Measurements from ENCODE around the gene C2orf76. TPM values are rescaled to one million over a fixed set of nuclear protein-coding genes. Genes with fewer than 3 reads are reported as not detected.
"Not testable (repeated sequence)": the region's sequence is repeated elsewhere in the genome, so short reads cannot be mapped to it uniquely, and the experiment has no call there.

C2orf76 gene
- total and polyA plus RNA-seq, 7 donors, result 4.1 to 9.3 (median 7.1) TPM

DNA sequence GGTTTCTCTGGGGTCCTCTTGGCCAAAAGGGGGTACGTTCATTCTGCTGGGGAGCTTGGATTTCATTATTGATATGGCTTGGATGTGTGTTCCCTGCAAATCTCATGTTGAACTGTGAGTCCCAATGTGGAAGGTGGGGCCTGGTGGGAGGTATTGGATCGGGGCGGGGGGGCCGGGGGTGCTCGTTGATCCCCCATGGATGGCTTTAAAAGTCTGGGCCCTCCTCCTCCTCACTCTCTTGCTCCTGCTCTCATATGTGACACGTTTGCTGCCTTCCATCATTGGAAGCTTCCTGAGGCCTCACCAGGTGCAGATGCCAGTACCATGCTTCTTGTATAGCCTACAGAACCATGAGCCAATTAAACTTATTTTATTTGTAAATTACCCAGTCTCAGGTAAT is 11.9 kb upstream of the C2orf76 start:
- Histone ChIP-seq H3K27me3 (ENCODE audit: insufficient read depth in 3 of 3, low read length in 2 of 3) (no peaks in the 10 kb centered on the region), H3K9me3 (peaks cover 4% of the 10 kb centered on the region), H3K4me3 (no peak overlapping the region), H3K4me1 (no peaks in the 10 kb centered on the region), H3K27ac (no peak overlapping the region), H3K36me3 (ENCODE audit: insufficient read depth in 1 of 2, low read depth in 1 of 2) (peaks cover 0 to 12% of the 10 kb centered on the region in 2 donors)
- WGBS, 3 donors, result 73 to 89% (median 80%) methylated on average over 6 of the region's 6 CpGs
- ATAC-seq (no peak), DNase-seq (no peak)
- TF ChIP-seq, protein P1, sequence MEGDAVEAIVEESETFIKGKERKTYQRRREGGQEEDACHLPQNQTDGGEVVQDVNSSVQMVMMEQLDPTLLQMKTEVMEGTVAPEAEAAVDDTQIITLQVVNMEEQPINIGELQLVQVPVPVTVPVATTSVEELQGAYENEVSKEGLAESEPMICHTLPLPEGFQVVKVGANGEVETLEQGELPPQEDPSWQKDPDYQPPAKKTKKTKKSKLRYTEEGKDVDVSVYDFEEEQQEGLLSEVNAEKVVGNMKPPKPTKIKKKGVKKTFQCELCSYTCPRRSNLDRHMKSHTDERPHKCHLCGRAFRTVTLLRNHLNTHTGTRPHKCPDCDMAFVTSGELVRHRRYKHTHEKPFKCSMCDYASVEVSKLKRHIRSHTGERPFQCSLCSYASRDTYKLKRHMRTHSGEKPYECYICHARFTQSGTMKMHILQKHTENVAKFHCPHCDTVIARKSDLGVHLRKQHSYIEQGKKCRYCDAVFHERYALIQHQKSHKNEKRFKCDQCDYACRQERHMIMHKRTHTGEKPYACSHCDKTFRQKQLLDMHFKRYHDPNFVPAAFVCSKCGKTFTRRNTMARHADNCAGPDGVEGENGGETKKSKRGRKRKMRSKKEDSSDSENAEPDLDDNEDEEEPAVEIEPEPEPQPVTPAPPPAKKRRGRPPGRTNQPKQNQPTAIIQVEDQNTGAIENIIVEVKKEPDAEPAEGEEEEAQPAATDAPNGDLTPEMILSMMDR (IDR thresholded peaks at IDR 0.05), result no peak
- intact Hi-C loops (cut with DNase I), result no loop called here

DNA sequence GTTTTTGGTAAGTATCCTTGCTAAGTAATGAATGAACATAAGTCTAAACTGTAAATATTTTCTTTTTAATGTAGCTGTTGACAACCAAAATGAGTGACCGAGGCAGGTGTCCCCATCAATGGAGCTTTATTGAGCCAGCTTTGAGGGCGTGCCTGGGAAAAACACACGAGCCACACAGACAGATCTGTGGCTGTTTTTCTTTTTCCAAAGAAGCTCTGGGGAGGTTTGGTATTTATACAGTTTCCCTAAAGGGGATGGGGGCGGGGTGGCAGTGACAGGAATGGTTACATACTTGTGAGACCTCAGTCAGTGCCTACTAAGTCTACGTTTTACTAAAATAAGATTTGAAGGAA is 11.3 kb upstream of the C2orf76 start:
- no peak overlapping the region for H3K4me3 ChIP-seq
- peaks cover 4% of the 10 kb centered on the region for H3K9me3 ChIP-seq
- TF ChIP-seq, protein P1 (IDR thresholded peaks at IDR 0.05), result no peak
- H3K27ac ChIP-seq, result no peak overlapping the region
- intact Hi-C loops (cut with DNase I), result no loop called here
- no peaks in the 10 kb centered on the region for H3K27me3 ChIP-seq (ENCODE audit: insufficient read depth in 3 of 3, low read length in 2 of 3)
- 25 to 35% (median 31%) methylated on average over 5 of the region's 5 CpGs for WGBS, 3 donors
- DNase-seq (no peak), ATAC-seq (no peak)
- no peaks in the 10 kb centered on the region for H3K4me1 ChIP-seq
- peaks cover under 1 to 18% of the 10 kb centered on the region in 2 donors for H3K36me3 ChIP-seq (ENCODE audit: insufficient read depth in 1 of 2, low read depth in 1 of 2)

DNA sequence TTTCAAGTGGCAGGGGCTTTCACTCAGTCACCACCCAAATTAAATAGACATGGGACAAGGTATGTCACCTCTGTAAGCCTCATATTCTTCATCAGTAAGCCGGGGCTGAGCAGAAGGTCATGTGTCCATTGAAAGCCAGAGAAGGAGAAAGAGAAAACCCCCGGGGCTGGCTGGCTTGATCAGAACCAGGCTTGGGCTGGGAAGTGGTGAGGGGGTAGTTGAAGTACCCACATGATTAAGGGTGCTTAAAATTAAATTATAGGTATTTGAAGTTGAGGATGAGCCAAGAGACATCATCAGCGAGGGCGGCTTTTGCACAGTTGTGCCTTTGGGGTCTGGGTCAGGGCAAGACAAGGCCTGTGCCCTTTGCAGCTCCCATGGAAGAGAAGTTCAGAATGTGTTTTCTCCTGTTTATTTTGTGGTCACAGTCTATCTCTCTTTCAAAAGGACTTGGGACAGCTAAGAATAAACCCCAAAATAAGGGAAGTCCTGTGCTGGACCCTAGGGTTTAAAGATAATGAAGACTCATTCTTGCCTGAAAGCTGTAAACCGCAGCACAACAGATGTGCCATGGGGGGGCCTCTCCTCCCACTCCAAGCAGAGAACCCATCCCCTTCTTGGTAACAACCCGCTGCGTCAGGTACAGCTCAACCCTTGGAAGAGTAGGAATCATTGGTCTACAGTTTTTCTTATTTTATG is 10.8 kb upstream of the C2orf76 start:
- Histone ChIP-seq H3K27me3 (ENCODE audit: insufficient read depth in 3 of 3, low read length in 2 of 3) (no peaks in the 10 kb centered on the region), H3K36me3 (ENCODE audit: insufficient read depth in 1 of 2, low read depth in 1 of 2) (peaks cover 5 to 24% of the 10 kb centered on the region in 2 donors), H3K4me3 (no peak overlapping the region), H3K27ac (no peak overlapping the region), H3K4me1 (no peaks in the 10 kb centered on the region), H3K9me3 (peaks cover 4% of the 10 kb centered on the region)
- no peak for DNase-seq
- TF ChIP-seq, protein P1 (IDR thresholded peaks at IDR 0.05), result no peak
- WGBS, 3 donors, result 55 to 71% (median 57%) methylated on average over 7 of the region's 7 CpGs
- intact Hi-C loops (cut with DNase I), result no loop called here
- ATAC-seq, result no peak

DNA sequence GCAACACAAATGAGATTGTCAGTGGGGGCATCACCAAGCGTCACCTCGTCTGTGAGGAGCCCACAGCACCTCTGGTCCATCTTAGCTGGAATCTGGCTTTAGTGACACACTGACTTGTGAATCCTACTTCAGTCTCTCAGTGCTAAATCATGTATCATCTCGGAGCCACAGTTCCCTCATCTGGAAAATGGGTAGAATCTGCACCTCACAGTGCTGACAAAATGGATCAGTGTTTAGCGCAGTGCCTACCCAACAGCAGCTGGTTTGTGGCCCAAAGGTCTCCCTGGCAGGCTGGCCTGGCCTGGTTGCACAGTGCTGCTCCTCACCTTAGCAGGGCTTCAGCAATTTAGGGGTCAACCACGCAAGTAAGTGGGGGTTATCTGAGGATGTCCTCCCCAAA is 10.2 kb upstream of the C2orf76 start:
- Histone ChIP-seq H3K9me3 (peaks cover 4% of the 10 kb centered on the region), H3K36me3 (ENCODE audit: insufficient read depth in 1 of 2, low read depth in 1 of 2) (peaks cover 5 to 30% of the 10 kb centered on the region in 2 donors), H3K27ac (no peak overlapping the region), H3K4me3 (no peak overlapping the region), H3K4me1 (no peaks in the 10 kb centered on the region), H3K27me3 (ENCODE audit: insufficient read depth in 3 of 3, low read length in 2 of 3) (no peaks in the 10 kb centered on the region)
- DNase-seq, result no peak
- ATAC-seq, result no peak
- WGBS, 3 donors, result 91 to 93% (median 93%) methylated on average over 5 of the region's 5 CpGs
- TF ChIP-seq, protein P1 (IDR thresholded peaks at IDR 0.05), result no peak
- intact Hi-C loops (cut with DNase I), result no loop called here

DNA sequence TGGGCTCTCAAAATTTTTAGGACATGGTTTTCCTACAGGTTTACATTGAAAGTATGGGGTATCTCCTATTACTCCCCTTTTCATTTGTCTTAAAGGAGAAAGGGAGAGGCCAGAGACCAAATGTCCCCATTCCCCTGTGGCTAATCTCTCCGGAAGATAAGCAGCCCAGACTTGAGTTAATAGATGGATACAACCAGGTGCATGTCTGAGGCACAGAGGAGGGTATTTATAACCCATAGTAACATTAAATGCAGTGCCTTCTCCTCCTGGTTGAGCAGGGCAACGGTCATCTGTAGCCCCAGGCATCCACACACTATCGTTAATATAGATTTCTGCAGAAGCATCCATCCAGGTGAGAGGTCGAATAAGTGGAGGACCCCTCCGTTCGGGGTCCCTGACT is 9.8 kb upstream of the C2orf76 start:
- WGBS, 3 donors, result 77 to 87% (median 82%) methylated on average over 6 of the region's 6 CpGs
- H3K4me1 ChIP-seq; ATAC-seq; intact Hi-C loops (cut with DNase I); DNase-seq; H3K4me3 ChIP-seq; H3K9me3 ChIP-seq; H3K27ac ChIP-seq; H3K27me3 ChIP-seq (ENCODE audit: insufficient read depth in 3 of 3, low read length in 2 of 3): not testable (repeated sequence)
- peaks cover 5 to 34% of the 10 kb centered on the region in 2 donors for H3K36me3 ChIP-seq (ENCODE audit: insufficient read depth in 1 of 2, low read depth in 1 of 2)

DNA sequence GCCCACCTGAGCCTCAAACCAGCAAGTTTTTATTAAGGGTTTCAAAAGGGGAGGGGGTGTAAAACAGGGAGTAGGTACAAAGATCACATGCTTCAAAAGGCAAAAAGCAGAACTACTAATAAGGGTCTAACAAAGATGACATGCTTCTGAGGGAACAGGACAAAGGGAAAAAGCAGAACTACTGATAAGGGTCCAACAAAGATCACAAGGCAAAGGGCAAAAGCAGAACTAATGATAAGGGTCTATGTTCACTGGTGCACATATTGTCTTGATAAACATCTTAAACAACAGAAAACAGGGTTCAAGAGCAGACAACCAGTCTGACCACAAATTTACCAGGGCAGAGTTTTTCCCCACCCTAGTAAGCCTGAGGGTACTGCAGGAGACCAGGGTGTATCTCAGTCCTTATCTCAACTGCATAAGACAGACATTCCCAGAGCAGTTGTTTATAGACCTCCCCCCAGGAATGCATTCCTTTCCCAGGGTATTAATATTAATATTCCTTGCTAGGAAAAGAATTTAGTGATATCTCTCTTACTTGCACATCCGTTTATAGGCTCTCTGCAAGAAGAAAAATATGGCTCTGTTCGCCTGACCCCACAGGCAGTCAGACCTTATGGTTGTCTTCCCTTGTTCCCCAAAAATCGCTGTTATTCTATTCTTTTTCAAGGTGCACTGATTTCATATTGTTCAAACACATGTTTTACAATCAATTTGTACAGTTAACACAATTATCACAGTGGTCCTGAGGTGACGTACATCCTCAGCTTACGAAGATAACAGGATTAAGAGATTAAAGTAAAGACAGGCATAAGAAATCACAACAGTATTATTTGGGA is 7.5 kb upstream of the C2orf76 start:
- H3K4me3 ChIP-seq; DNase-seq; ATAC-seq; intact Hi-C loops (cut with DNase I); H3K9me3 ChIP-seq; H3K27ac ChIP-seq; H3K27me3 ChIP-seq (ENCODE audit: insufficient read depth in 3 of 3, low read length in 2 of 3): not testable (repeated sequence)
- peaks cover 13% of the 10 kb centered on the region for H3K4me1 ChIP-seq
- H3K36me3 ChIP-seq (ENCODE audit: insufficient read depth in 1 of 2, low read depth in 1 of 2), result peaks cover 10 to 51% of the 10 kb centered on the region in 2 donors
- WGBS, 3 donors, result 97 to 99% (median 97%) methylated on average over 5 of the region's 5 CpGs
